SIG-M5 treated with dmso at 0.1 percent for 504 hours (cell line): ENCODE results near the gene COG1.
"Not testable (repeated sequence)": the region's sequence is repeated elsewhere in the genome, so short reads cannot be mapped to it uniquely, and the experiment has no call there.

Experiments used
- DNase-seq: peaks from one replicate; lab custom pipeline; 2025; ENCODE audit not compliant: unreplicated experiment; lab: John Stamatoyannopoulos, UW

COG1 gene

GRCh38 chr17:73192894-73193701 is at the start of gene COG1:
Gene COG1, plus strand, starts transcription at chr17:73193055. Its CDS starts 15 bp downstream, at chr17:73193070.
- peak; percentile 86 for DNase-seq

DNA sequence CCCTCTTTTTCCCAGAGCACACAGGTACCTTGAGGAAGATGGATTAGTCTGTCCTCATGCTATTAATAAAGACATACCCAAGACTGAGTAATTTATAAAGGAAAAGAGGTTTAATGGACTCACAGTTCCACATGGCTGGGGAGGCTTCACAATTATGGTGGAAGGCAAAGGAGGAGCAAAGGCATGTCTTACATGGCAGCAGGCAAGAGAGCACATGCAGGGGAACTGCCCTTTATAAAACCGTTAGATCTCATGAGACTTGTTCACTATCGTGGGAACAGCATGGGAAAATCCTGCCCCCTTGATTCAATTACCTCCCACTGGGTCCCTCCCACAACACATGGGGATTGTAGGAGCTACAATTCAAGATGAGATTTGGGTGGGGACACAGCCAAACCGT is 48.6 kb upstream of the COG1 start:
- not testable (repeated sequence) for DNase-seq

DNA sequence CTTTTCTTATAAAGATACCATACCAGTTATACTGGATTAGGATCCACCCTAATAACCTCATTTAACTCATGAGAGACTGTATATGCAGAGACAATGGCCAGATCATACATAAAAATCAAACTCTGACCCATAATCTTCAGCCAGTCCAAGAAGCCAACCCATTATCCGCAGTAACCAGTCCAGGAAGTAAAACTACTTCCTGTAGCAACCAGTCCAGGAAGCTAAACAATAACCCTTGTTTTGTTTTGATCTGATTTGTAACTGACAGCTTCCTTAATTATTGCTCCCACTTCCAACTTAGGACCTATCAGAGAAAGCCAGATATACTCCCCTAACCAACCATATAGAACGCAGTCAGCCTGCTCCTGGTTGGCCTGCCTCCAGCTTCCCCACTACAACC is 47.2 kb upstream of the COG1 start:
- DNase-seq = no peak

- not testable (repeated sequence) for DNase-seq
Measured at GRCh38 chr17:73147791-73148190, 45.1 kb upstream of the COG1 start.

- no peak for DNase-seq
Measured at GRCh38 chr17:73148540-73149334, 44.1 kb upstream of the COG1 start.

GRCh38 chr17:73150622-73151300 is 42.1 kb upstream of the COG1 start:
- DNase-seq = not testable (repeated sequence)

DNA sequence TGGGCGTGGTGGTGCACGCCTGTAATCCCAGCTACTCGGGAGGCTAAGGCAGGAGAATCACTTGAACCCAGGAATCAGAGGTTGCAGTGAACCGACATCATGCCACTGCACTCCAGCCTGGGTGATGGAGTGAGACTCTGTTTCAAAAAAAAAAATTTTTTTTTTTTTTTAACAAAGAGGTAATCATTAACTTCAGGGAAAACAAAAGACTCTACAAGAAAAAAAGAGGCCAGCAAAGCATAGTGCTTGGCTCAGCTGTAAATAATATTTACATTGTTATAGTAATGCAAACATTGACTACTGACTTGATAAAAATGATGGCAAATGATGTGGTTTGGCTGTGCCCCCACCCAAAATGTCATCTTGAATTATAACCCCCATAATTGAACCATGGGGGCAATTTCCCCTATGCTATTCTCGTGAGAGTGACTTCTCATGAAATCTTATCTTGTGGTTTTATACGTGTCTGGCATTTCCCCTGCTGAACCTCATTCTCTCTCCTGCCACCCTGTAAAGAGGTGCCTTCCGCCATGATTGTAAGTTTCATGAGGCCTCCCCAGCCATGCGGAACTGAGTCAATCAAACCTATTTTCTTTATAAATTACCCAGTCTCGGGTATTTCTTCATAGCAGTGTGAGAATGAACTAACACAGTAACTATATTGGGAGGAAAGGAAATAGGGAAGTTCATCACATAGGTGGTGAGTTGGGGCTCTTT is 40.8 kb upstream of the COG1 start:
- peak; percentile 87 for DNase-seq

DNA sequence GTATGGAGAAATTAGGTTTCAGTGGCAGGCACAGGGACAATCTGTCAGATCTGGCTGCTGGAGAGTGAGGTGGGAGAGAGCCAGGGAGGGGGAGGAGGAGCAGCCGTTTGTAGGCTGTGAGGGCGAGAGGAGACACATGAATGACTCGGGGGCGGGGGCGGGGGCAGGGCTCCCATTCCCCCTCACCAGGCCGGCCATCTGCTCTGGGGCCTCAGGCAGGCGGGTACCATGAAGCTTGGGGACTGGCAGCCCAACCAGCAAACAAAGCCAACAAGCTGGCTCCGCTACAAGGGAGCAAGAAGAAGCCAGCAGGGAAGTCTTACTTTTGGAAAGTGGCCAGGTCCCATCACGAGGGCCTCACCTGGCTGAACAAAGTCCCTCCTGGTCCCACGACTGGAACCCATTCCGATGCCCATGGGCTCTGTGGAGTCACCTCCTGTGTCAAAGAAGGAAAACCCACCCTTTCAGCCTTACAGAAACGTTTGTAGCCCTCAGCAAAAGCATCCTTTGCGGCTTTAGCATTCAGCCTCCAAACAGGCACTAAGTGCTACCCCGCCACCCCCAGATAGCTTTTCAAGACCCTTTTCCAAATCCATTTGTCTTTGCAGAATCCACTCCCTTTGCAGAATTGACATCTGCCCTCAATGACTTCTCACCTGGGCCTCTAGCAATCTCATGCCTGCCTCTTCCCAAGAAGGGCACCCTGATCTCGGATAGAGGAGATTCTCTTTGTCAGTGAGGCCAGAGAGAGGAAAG is 37.3 kb upstream of the COG1 start:
- DNase-seq = no peak

DNA sequence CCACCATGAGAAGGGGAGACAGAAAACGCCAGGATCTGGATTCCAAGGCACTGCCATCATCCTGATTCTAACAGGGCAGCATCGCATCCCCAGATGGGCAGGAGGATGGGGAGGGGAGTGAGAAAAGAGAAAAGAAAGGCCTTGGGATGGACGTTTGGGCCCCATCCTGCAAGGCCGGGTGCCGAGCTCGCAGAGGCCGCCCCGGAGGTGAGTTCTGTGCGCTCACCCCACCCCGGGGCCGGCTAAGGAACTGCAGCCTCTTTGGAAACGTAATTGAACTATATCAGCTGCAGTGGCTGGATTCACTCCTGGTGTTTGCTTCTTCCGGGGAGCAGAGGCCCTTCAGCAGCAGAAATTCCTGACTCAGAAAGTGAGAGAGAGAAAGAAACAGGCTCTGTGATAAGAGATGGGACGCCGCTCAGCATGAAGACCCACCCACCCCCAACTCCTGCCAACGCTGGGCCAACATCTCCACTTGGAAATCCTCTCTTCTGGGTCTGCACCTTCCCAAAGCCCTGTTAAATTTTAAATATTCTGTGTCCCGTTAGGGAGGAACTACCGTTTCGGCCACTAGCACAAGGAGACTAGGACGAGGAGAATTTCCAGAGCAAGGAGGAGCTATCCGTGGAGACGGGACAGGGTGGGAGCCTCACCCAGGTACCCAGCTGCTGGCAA is 36.6 kb upstream of the COG1 start:
- peak; percentile 76 for DNase-seq

DNA sequence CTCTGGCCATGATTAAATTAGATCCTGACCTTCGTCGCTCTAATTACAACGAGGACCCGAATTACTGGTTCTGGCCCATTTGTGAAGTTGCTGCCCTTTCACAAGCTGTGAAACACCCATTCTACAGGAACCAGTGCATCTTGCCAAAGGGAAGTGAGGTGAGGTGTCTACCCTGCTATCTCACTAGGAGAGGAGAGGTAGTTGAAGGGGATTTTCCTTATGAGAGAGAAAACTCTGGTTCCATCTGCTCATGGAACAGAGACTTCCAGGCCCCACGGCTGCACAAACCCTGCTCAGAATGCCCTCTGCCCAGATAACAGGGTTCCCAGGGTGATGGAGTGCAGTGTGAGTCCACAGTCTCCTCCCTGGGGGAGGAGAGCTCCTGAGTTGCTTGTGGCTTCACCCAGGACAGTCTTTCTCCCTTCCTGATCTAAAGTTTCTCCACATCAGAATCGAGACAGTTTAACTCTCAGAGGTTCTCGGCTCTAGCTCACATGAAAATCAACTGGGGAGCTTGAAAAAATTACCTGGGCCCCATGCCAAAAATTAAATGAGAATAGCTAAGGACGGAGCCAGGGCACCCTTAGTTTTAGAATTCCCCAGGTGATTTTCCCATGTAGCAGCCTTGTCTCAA is 35.9 kb upstream of the COG1 start:
- no peak for DNase-seq

DNA sequence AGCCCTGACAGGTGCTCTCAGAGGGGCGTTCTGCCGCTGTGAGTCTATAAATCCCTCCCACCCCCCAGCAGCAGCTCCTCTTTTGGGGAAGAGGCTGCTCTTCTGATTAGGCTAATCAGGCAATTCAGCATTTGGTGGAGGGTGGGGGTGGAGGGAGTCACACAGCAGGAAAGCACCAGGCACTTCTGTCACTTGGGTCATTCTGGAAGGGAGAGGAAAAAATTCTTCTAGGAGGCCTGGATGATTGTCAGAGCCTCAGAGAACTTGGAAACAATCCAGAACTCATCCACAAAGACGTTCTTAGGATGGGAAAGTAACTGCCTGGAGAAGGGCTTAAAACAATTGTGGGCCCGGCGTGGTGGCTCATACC is 35.3 kb upstream of the COG1 start:
- no peak for DNase-seq

DNA sequence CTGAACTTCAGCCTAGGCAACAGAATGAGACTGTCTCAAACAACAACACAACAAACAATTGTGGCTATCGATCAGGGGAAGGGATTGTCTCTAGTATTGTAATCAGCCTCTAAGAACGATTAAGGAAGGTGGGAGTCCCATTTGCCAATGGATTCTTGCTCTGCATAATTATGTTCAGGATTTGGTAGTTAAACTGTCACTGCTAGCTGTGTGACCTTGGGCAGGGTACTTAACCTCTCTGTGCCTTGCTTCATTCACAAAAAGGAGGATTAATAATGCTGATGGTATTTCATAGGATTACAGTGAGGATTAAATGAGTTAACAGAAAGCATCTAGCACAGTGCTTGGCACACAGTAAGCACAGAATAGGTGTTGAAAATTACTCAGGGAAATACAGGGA is 34.7 kb upstream of the COG1 start:
- no peak for DNase-seq

- no peak for DNase-seq
Measured at GRCh38 chr17:73160980-73161630, 31.8 kb upstream of the COG1 start.

DNA sequence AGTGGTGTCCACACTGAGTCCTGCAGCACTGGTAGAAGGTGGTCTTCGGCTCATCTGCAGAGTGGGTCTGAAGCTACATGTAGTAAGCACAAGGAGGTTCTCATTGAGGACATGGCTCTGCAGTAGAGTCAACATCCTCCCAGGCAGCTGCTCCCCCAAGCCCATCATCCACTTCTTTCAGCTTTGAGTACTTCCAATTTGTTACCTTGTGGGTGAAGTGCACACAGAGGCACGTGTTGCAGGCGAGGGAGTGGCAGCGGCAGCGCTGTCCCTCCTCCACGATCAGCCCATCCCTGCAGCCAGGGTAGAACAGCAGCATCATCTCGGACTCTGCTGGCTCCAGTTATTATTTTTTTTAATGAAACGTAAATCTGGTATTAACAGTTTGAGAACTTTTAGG is 29.8 kb upstream of the COG1 start:
- no peak for DNase-seq

- DNase-seq = no peak
Measured at GRCh38 chr17:73165616-73166404, 27.0 kb upstream of the COG1 start.

- no peak for DNase-seq
Measured at GRCh38 chr17:73166731-73167581, 25.9 kb upstream of the COG1 start.

- no peak for DNase-seq
Measured at GRCh38 chr17:73168667-73169066, 24.2 kb upstream of the COG1 start.
